Ramos (cell line): ENCODE measurements around the gene TXNL4B.

ENCODE experiments used
- in situ Hi-C: fragments of 300-500 bp; cut with MboI; formaldehyde crosslinking; loops from one replicate; pipeline ENCODE4 v1.14.3; 2022; ENCODE audit warnings: low sequenced_read_pairs; ENCODE audit not compliant: unreplicated experiment

TXNL4B gene

GRCh38 chr16:72112906-72113615, 19.6 kb upstream of the TXNL4B start:
- in situ Hi-C loops: no loop called here

DNA sequence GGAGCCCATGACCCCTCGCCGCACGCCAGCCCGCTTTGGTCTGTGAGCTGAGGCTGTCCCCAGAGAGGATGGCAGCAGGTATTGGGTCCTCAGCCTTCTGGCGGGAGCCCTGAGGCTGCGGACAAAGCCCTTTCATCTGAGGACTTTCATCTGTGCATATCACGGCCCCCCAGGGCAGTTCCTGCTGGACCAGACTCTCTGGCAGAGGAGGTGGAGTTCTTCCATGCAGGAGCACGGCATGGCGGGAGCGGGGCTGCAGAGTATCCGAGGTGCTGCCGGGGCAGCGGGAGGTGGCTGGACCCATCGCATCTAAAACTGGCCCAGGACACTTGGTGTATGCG, 19.0 kb upstream of the TXNL4B start:
- in situ Hi-C loops: no loop called here

DNA sequence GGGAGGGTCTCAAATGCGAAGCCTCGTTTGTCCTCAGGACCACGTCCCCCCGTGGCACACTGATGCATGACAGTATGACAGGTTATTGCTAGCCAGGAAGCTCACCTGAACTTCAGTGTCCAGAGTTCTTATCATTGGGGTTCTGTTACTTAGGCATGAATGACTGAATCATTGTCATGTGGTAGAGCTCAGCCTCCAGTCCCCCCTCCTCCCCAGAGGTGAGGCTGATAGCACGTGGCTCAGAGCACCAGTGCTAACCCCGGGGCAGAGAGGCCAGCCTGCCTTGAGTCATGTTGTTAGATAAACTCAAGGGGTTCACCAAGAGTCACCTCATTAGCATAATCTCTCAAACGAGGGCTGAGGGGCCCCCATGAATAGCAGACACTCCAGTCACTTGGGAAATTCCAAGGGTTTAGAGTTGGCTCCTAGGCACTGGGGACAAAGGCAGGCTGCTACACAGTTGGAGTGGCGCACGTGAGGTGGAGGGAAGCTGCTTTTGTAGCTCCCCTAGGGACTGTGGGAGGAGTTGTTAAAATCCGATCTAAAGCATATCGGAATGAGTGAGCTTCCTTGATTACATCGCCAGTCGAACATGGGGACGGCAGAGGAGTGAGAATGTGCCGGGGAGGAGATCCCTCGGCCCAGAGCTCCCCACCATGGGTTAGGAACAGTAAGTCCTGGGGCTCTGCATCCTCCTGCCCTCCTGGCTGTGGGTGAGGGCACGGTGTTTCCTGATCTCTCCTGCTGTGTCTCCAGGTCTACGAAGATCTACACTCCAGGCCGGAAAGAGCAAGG, 18.4 kb upstream of the TXNL4B start:
- in situ Hi-C loops: no loop called here

- in situ Hi-C loops: no loop called here
Observed at GRCh38 chr16:72110662-72111615, 17.5 kb upstream of the TXNL4B start.

DNA sequence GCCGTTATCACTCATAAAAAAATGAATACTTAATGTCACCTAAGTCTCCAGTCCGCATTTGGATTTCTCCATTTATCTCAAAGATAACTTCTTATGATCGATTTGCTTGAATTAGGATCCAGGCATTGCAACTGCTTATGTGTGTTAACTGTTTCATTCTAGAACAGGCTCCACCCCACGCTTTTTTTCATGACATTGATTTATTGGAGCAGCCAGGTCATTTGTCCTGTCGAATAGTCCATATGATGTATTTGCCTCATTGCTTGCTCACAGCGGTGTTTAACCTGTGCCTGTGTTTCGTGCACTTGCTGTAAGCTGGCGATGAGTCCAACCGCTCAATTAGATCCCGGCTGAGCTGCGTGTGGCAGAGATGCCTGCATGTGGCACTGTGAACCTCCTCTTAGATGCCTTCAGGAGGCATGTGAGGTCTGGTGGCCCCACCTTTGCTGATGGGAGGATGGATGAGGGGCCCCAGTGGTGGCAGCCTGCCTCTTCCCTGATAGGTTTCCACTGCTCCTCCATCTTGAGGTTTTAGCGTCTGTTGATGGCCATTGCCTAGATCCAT, 16.6 kb upstream of the TXNL4B start:
- in situ Hi-C loops: no loop called here

DNA sequence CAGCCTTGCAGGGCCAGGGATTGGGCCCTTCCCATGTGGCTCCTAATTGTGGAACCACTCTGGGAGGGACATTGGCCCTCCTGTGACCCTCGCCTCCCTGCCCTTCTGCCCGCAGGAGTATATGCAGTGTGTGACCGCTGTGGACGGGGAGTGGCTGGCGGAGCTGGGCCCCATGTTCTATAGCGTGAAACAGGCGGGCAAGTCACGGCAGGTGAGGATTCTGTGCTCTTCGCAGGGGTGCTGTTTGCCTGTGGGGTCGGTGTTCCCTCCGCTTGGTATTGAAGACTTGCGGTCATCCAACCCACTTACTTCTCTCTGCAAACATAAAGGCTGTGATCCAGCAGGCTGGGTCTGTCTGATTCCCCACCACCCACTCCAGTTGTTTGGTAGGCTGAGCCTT, 15.9 kb upstream of the TXNL4B start:
- in situ Hi-C loops: no loop called here

- in situ Hi-C loops: no loop called here
Observed at GRCh38 chr16:72108353-72109102, 15.1 kb upstream of the TXNL4B start.

DNA sequence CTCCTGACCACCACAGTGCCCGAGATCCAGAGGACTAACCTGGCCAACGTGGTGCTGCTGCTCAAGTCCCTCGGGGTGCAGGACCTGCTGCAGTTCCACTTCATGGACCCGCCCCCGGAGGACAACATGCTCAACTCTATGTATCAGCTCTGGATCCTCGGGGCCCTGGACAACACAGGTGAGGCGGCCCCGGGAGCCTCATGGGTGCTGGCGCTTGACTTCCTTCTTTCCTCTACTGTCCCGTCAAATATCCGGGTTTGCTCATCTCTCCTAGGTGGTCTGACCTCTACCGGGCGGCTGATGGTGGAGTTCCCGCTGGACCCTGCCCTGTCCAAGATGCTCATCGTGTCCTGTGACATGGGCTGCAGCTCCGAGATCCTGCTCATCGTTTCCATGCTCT, 14.0 kb upstream of the TXNL4B start:
- in situ Hi-C loops: no loop called here

DNA sequence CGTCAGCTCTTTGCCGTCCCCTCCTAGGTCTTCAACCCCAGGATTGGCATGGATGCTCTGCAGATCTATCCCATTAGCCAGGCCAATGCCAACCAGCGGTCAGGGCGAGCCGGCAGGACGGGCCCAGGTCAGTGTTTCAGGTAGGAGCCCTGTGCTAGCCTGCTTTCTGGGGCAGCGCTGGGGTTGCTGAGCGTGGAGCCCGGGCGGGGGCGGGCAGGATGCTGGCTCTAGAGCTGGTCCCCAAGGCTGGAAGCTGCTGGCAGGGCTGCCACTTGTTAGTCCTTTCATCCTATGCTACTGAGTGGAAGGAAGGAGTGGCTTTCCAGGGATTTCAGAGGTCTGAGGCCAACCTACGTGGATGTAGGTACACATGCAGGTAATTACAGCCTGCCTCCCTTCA, 12.6 kb upstream of the TXNL4B start:
- in situ Hi-C loops: no loop called here

GRCh38 chr16:72104905-72105304, 11.5 kb upstream of the TXNL4B start:
- in situ Hi-C loops: no loop called here

DNA sequence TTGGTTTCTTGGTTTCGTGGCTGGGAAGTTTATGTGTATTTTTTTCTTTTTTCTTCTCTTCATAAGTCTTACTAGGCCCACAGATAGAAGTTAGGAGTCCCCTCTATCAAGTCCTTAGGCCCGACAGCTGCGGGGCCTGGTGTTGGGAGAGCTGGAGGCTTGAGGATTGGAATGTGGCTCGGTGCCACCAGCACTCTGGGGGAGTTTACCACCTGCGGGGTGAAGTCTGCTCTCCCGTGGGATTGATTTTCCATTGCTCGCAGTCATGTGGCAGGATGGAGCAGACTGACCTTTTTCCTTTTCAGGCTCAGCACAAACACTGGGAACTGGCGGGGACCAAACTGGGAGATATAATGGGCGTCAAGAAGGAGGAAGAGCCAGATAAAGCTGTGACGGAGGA, 7.8 kb upstream of the TXNL4B start:
- in situ Hi-C loops: no loop called here

DNA sequence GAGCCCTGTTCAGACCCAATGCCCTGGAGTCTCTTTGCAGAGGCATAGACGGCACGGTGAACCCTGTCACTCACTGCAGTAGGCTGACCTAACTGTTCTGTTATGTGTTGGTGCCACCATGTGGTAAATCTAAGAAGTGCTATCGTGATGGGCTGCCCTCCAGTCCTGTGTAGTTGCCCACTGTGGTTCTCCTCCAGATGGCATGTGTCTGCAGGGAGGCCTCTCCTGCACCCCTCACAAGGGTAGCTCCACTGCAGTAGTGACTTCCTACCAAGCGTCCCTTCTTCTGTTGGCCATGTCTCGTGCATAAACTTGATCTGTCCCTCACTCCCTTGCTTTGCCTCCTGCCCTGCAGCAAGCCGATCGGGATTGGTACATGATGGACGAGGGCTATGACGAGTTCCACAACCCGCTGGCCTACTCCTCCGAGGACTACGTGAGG, 6.0 kb upstream of the TXNL4B start:
- in situ Hi-C loops: no loop called here

- in situ Hi-C loops: no loop called here
Observed at GRCh38 chr16:72098936-72099335, 5.5 kb upstream of the TXNL4B start.

DNA sequence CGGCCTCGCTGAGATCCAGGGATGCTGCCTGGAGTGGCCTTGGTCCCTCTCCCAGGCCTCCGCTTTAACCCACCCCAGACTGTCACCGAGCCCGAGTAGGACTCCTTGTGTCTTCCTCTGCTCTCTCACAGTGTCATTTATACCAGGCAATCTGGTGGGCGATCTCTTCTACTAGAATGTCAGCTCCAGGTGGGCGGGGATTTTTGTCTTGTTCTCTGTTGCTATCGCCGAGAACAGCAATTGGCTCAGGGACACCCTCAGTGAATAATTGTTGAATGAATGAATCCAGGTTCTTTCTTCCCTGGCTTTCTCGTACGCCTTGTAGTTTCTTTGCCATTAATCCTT, 818 bp upstream of the TXNL4B start:
- in situ Hi-C loops: no loop called here

GRCh38 chr16:72092832-72093447, 480 bp downstream of the TXNL4B start:
- in situ Hi-C loops: no loop called here

- in situ Hi-C loops: no loop called here
Observed at GRCh38 chr16:72091217-72091616, 2.2 kb downstream of the TXNL4B start.

DNA sequence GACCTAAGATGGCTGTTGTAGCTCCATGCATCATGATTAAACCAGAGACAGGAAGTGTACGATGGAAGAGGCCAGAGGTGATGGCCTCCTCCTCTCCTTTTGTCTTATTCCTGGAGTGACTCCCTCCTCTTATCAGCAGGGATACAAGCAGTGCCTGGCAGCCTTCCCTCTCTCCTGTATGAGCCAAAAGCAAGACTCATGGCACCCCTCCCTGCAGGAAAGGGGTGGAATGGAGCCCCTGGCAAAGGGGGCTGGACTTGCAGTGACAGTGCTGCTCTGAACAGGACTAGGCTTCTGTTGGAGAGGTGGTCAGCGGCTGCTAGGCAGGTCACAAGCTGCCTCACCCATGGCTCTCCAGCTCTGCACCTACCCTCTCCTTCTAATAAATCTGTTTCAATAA, 8.4 kb downstream of the TXNL4B start:
- in situ Hi-C loops: no loop called here

- in situ Hi-C loops: no loop called here
Observed at GRCh38 chr16:72084445-72084844, 9.0 kb downstream of the TXNL4B start.

- in situ Hi-C loops: no loop called here
Observed at GRCh38 chr16:72083778-72084404, 9.5 kb downstream of the TXNL4B start.
